OCI-LY1 (cell line): ENCODE measurements around the gene VTI1A.

Experiments used
- H2AFZ ChIP-seq: fragments of 200-600 bp; sonication (generic), shearing (Covaris generic); 2 replicates; pipeline ENCODE4 v1.6.0; 2014; ENCODE audit warnings: antibody characterized with exemption, mild to moderate bottlenecking, low read length
- H3F3A ChIP-seq: fragments of 200-600 bp; sonication (generic), shearing (Covaris generic); 2 replicates; pipeline ENCODE4 v1.6.0; 2014; ENCODE audit warnings: mild to moderate bottlenecking, antibody characterized with exemption, low read length, moderate library complexity; ENCODE audit not compliant: insufficient read depth
- H3K27ac ChIP-seq: fragments of 200-600 bp; sonication (generic); 2 replicates; pipeline ENCODE4 v1.5.1; 2014; ENCODE audit warnings: low read length, mixed run types, mild to moderate bottlenecking, low read depth; ENCODE audit not compliant: poor library complexity, severe bottlenecking
- H3K27me3 ChIP-seq: fragments of 200-600 bp; sonication (generic); 2 replicates; pipeline ENCODE4 v1.6.0; 2014; ENCODE audit warnings: antibody characterized with exemption, mild to moderate bottlenecking, low read length, moderate library complexity; ENCODE audit not compliant: insufficient read depth
- H3K36me3 ChIP-seq: fragments of 200-600 bp; sonication (generic); 2 replicates; pipeline ENCODE4 v1.6.1; 2014; ENCODE audit warnings: mild to moderate bottlenecking, antibody characterized with exemption, low read length, moderate library complexity, mixed read lengths; ENCODE audit not compliant: insufficient read depth
- H3K4me1 ChIP-seq: fragments of 200-600 bp; sonication (generic); 2 replicates; pipeline ENCODE4 v1.5.1; 2014; ENCODE audit warnings: mild to moderate bottlenecking, low read length, moderate library complexity; ENCODE audit not compliant: insufficient read depth, severe bottlenecking
- H3K4me2 ChIP-seq: fragments of 200-600 bp; sonication (generic), shearing (Covaris generic); 2 replicates; pipeline ENCODE4 v1.6.1; 2014; ENCODE audit warnings: low read length
- H3K4me3 ChIP-seq: fragments of 200-600 bp; sonication (generic); 2 replicates; pipeline ENCODE4 v1.5.1; 2014; ENCODE audit warnings: low read length, low read depth, mild to moderate bottlenecking, mixed read lengths; ENCODE audit not compliant: poor library complexity, severe bottlenecking
- H3K79me2 ChIP-seq: fragments of 200-600 bp; shearing (Covaris generic); 2 replicates; pipeline ENCODE4 v1.6.1; 2016; ENCODE audit warnings: mixed run types, low read length, mixed read lengths; ENCODE audit not compliant: insufficient read depth
- H3K9ac ChIP-seq: fragments of 200-600 bp; sonication (generic), shearing (Covaris generic); 2 replicates; pipeline ENCODE4 v1.6.1; 2014; ENCODE audit warnings: mild to moderate bottlenecking, low read length, mixed read lengths
- H3K9me2 ChIP-seq: fragments of 200-600 bp; sonication (generic), shearing (Covaris generic); 2 replicates; pipeline ENCODE4 v1.6.1; 2014; ENCODE audit warnings: low read depth, mild to moderate bottlenecking, low read length, mixed read lengths
- H3K9me3 ChIP-seq: fragments of 200-600 bp; shearing (Covaris generic); 2 replicates; pipeline ENCODE4 v1.6.1; 2014; ENCODE audit warnings: low read length, mixed read lengths
- H4K20me1 ChIP-seq: fragments of 200-600 bp; sonication (generic), shearing (Covaris generic); 2 replicates; pipeline ENCODE4 v1.6.0; 2016; ENCODE audit warnings: mild to moderate bottlenecking, low read length; ENCODE audit not compliant: insufficient read depth
- CTCF ChIP-seq: fragments of 200-600 bp; sonication (generic), shearing (Covaris generic); IDR thresholded peaks from 2 replicates; pipeline ENCODE4 v1.5.1; 2017; ENCODE audit warnings: mild to moderate bottlenecking, antibody characterized with exemption, low read length, moderate library complexity, mixed read lengths
- EZH2 ChIP-seq: fragments of 200-600 bp; sonication (generic), shearing (Covaris generic); IDR thresholded peaks from 2 replicates; pipeline ENCODE4 v1.8.0; 2017; ENCODE audit warnings: borderline replicate concordance, mixed run types, mild to moderate bottlenecking, antibody characterized with exemption, low read length, moderate library complexity, mixed read lengths

Gene VTI1A

GRCh38 chr10:112653851-112654250 lies 206.8 kb downstream of the VTI1A start:
- Histone ChIP-seq H3K4me3 (no peak overlapping the region), H3K27ac (no peak overlapping the region), H3K9me3 (no peaks in the 10 kb centered on the region), H3K9me2 (no peaks in the 10 kb centered on the region), H3K79me2 (no peaks in the 10 kb centered on the region), H3K4me2 (no peak overlapping the region), H4K20me1 (no peaks in the 10 kb centered on the region), H2AFZ (no peak overlapping the region), H3K9ac (no peak overlapping the region), H3K27me3 (no peaks in the 10 kb centered on the region), H3K4me1 (no peaks in the 10 kb centered on the region), H3F3A (no peaks in the 10 kb centered on the region), H3K36me3 (no peaks in the 10 kb centered on the region)
- TF ChIP-seq EZH2 (no peak), CTCF (no peak)

- Histone ChIP-seq H3K4me1 (no peaks in the 10 kb centered on the region), H3K79me2 (no peaks in the 10 kb centered on the region), H3K4me3 (no peak overlapping the region), H3K36me3 (no peaks in the 10 kb centered on the region), H3F3A (no peaks in the 10 kb centered on the region), H3K4me2 (no peak overlapping the region), H2AFZ (no peak overlapping the region), H3K27ac (no peak overlapping the region), H3K27me3 (no peaks in the 10 kb centered on the region), H3K9ac (no peak overlapping the region), H3K9me3 (no peaks in the 10 kb centered on the region), H3K9me2 (no peaks in the 10 kb centered on the region), H4K20me1 (no peaks in the 10 kb centered on the region)
- TF ChIP-seq EZH2: no peak
- no peak for TF ChIP-seq CTCF
Measured at GRCh38 chr10:112654794-112655193, 207.8 kb downstream of the VTI1A start.

DNA sequence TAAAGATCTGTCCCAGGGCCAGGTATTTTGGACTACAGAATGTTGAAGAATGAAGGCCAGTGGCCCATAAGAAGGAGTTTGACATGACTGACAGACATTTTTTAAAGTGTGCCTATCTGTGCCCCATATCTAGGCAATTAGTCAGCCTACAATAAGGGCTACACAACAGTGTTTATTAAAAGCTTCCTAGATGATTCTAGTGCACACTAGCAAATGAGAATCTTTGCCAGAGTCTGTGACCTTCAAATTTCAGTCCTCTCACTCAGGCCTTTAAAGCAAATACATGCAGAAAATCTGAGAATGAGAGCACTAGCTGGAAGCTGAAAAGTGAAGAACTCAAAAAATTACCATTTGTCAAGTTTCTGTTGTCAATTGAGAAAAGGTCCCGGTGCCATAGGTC lies 208.7 kb downstream of the VTI1A start:
- H3K4me1 ChIP-seq: no peaks in the 10 kb centered on the region
- no peak overlapping the region for H3K4me2 ChIP-seq
- no peaks in the 10 kb centered on the region for H3K9me3 ChIP-seq
- H3K79me2 ChIP-seq: no peaks in the 10 kb centered on the region
- no peaks in the 10 kb centered on the region for H4K20me1 ChIP-seq
- H3K4me3 ChIP-seq: no peak overlapping the region
- TF ChIP-seq EZH2: no peak
- TF ChIP-seq CTCF: no peak
- no peak overlapping the region for H3K9ac ChIP-seq
- no peak overlapping the region for H2AFZ ChIP-seq
- H3K36me3 ChIP-seq: no peaks in the 10 kb centered on the region
- no peaks in the 10 kb centered on the region for H3F3A ChIP-seq
- no peaks in the 10 kb centered on the region for H3K27me3 ChIP-seq
- H3K27ac ChIP-seq: no peak overlapping the region
- no peaks in the 10 kb centered on the region for H3K9me2 ChIP-seq
